Measurements from ENCODE around the gene SAG. TPM values are rescaled to one million over a fixed set of nuclear protein-coding genes. Genes with fewer than 3 reads are reported as not detected.
"Not testable (repeated sequence)": the region's sequence is repeated elsewhere in the genome, so short reads cannot be mapped to it uniquely, and the experiment has no call there.

Gene SAG
- total RNA-seq, 1 donor from 2014 or later = not detected

DNA sequence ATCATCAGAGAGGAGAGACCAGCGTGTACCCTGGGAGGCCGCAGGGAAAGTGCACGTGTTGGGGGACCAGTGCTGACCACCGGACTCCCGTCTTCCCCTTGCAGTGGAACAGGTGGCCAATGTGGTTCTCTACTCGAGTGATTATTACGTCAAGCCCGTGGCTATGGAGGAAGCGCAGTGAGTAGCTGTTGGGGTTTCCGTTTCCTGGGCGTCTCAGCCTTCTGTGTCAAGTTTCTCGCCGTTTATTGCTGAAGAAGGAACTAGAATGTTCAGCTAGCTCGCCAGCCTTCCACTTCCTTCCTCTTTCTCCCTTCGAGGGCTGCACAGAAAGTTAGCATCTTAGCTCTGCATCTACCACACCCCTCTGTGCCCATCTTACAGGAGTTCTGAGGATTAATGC lies 23.9 kb downstream of the SAG start:
- TF ChIP-seq, protein P1, sequence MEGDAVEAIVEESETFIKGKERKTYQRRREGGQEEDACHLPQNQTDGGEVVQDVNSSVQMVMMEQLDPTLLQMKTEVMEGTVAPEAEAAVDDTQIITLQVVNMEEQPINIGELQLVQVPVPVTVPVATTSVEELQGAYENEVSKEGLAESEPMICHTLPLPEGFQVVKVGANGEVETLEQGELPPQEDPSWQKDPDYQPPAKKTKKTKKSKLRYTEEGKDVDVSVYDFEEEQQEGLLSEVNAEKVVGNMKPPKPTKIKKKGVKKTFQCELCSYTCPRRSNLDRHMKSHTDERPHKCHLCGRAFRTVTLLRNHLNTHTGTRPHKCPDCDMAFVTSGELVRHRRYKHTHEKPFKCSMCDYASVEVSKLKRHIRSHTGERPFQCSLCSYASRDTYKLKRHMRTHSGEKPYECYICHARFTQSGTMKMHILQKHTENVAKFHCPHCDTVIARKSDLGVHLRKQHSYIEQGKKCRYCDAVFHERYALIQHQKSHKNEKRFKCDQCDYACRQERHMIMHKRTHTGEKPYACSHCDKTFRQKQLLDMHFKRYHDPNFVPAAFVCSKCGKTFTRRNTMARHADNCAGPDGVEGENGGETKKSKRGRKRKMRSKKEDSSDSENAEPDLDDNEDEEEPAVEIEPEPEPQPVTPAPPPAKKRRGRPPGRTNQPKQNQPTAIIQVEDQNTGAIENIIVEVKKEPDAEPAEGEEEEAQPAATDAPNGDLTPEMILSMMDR (IDR thresholded peaks at IDR 0.05; ENCODE audit: partially characterized antibody, unreplicated experiment) = no peak
- no peak for DNase-seq
- Mint-ChIP-seq H3K27me3 (ENCODE audit: unreplicated experiment) (peaks cover 2% of the 10 kb centered on the region), H3K4me1 (ENCODE audit: low read depth, unreplicated experiment) (peaks cover 9% of the 10 kb centered on the region), H3K9me3 (ENCODE audit: unreplicated experiment) (no peaks in the 10 kb centered on the region), H3K4me3 (ENCODE audit: unreplicated experiment) (no peak overlapping the region), H3K36me3 (ENCODE audit: unreplicated experiment) (no peaks in the 10 kb centered on the region), H3K27ac (ENCODE audit: unreplicated experiment) (no peak overlapping the region)

DNA sequence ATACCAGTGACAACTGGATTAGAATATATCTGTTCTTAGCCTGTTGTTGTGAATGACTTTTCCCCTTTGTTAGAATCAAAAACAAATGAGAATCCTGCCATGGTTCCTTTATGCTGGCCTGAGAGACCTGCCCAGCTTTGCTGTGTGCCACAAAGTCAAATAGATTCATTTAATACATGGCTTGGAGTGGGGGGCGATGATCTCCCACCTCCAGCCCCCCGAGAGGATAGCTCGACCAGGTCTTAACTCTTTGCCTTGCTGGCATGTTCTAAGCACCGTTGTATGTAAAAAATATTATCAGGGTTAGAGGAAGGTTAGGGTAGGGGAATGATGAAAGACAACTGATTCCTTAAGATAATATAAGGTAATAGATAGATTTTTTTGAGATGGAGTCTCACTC lies 24.5 kb downstream of the SAG start:
- Mint-ChIP-seq H3K9me3 (ENCODE audit: unreplicated experiment) (no peaks in the 10 kb centered on the region), H3K4me3 (ENCODE audit: unreplicated experiment) (no peak overlapping the region), H3K27ac (ENCODE audit: unreplicated experiment) (no peak overlapping the region), H3K4me1 (ENCODE audit: low read depth, unreplicated experiment) (peaks cover 9% of the 10 kb centered on the region), H3K27me3 (ENCODE audit: unreplicated experiment) (peaks cover 2% of the 10 kb centered on the region), H3K36me3 (ENCODE audit: unreplicated experiment) (no peaks in the 10 kb centered on the region)
- TF ChIP-seq, protein P1 (IDR thresholded peaks at IDR 0.05; ENCODE audit: partially characterized antibody, unreplicated experiment) = no peak
- no peak for DNase-seq

DNA sequence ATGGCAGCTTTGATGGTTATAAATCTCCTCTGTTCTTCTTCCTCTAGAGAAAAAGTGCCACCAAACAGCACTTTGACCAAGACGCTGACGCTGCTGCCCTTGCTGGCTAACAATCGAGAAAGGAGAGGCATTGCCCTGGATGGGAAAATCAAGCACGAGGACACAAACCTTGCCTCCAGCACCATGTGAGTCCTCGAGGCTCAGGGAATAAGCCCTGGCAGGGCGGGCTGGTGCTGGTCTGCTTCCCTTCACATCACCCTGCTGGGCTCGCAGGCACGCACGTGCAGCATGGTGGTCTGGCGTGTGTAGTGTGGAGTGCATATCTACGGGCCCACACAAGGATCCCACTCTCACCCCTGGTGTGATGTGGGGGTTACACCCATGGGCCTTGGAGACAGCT lies 27.3 kb downstream of the SAG start:
- Mint-ChIP-seq H3K4me1 (ENCODE audit: low read depth, unreplicated experiment) (peaks cover 12% of the 10 kb centered on the region), H3K4me3 (ENCODE audit: unreplicated experiment) (no peak overlapping the region), H3K36me3 (ENCODE audit: unreplicated experiment) (no peaks in the 10 kb centered on the region), H3K27me3 (ENCODE audit: unreplicated experiment) (peaks cover 6% of the 10 kb centered on the region), H3K9me3 (ENCODE audit: unreplicated experiment) (peaks cover 3% of the 10 kb centered on the region), H3K27ac (ENCODE audit: unreplicated experiment) (no peak overlapping the region)
- TF ChIP-seq, protein P1 (IDR thresholded peaks at IDR 0.05; ENCODE audit: partially characterized antibody, unreplicated experiment) = no peak
- no peak for DNase-seq

DNA sequence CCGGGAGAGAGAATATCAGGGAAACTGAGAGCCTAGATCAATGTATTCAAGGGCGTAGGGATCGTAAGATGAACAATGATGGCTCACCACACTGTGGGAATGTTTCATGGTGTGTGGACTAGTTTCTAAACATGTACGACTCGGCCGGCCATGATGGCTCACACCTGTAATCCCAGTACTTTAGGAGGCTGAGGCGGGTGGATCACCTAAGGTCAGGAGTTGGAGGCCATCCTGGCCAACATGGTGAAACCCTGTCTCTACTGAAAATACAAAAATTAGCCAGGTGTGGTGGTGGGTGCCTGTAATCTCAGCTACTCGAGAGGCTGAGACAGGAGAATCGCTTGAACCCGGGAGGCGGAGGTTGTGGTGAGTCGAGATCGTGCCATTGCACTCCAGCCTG lies 28.5 kb downstream of the SAG start:
- not testable (repeated sequence) for H3K4me3 Mint-ChIP-seq (ENCODE audit: unreplicated experiment); H3K9me3 Mint-ChIP-seq (ENCODE audit: unreplicated experiment); H3K27me3 Mint-ChIP-seq (ENCODE audit: unreplicated experiment); H3K27ac Mint-ChIP-seq (ENCODE audit: unreplicated experiment); H3K36me3 Mint-ChIP-seq (ENCODE audit: unreplicated experiment); DNase-seq
- peaks cover 12% of the 10 kb centered on the region for H3K4me1 Mint-ChIP-seq (ENCODE audit: low read depth, unreplicated experiment)

DNA sequence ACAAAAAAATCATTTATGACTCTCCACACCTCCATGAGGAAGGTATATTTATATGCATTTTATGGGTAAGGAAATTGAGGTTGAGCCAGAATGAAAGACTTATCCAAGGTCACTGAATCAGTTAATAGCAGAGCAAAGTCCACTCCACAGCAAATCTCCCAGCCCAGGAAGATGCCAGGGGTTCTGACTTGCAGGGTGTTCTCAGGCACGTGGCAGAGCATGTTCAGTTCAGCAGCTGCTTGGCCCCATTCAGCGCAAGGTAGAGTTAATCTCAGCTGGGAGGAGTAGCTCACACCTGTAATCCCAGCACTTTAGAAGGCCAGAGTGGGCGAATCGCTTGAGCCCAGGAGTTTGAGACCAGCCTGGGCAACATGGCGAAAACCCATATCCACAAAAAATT lies 28.9 kb downstream of the SAG start:
- no peak for DNase-seq
- Mint-ChIP-seq H3K36me3 (ENCODE audit: unreplicated experiment) (no peaks in the 10 kb centered on the region), H3K4me3 (ENCODE audit: unreplicated experiment) (no peak overlapping the region), H3K9me3 (ENCODE audit: unreplicated experiment) (peaks cover 3% of the 10 kb centered on the region), H3K27me3 (ENCODE audit: unreplicated experiment) (peaks cover 6% of the 10 kb centered on the region), H3K27ac (ENCODE audit: unreplicated experiment) (no peak overlapping the region), H3K4me1 (ENCODE audit: low read depth, unreplicated experiment) (peaks cover 12% of the 10 kb centered on the region)
- TF ChIP-seq, protein P1 (IDR thresholded peaks at IDR 0.05; ENCODE audit: partially characterized antibody, unreplicated experiment) = no peak

DNA sequence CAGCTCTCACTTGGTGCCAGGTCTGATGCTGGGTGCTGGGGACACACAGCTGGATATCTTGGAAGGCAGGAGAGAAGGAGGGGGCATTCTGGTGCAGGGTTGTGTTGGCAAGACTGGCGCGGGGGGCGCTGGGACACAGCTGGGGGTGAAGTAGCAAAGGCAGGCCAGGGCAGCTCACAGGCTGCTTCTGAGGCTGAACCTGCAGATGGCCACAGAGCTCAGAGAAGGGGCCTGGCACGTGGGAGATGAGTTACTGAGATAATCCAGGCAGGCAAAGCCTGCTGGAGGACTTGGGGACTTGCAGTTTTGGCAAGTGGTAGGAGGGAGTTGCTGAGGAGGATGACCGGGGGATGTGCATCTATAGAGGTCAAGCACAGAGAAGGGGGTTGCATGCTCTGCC lies 30.4 kb downstream of the SAG start:
- peaks cover 3% of the 10 kb centered on the region for H3K9me3 Mint-ChIP-seq (ENCODE audit: unreplicated experiment)
- no peaks in the 10 kb centered on the region for H3K36me3 Mint-ChIP-seq (ENCODE audit: unreplicated experiment)
- TF ChIP-seq, protein P1 (IDR thresholded peaks at IDR 0.05; ENCODE audit: partially characterized antibody, unreplicated experiment) = no peak
- H3K27me3 Mint-ChIP-seq (ENCODE audit: unreplicated experiment) = peaks cover 6% of the 10 kb centered on the region
- no peak for DNase-seq
- H3K4me3 Mint-ChIP-seq (ENCODE audit: unreplicated experiment) = peak overlapping the region; percentile 54
- H3K4me1 Mint-ChIP-seq (ENCODE audit: low read depth, unreplicated experiment) = peaks cover 12% of the 10 kb centered on the region
- no peak overlapping the region for H3K27ac Mint-ChIP-seq (ENCODE audit: unreplicated experiment)

Data from glutamatergic neuron (in vitro differentiated cells).